Ecto neural progenitor cell (in vitro differentiated cells): ENCODE measurements around the gene HARS1.
"Not testable (repeated sequence)": the region's sequence is repeated elsewhere in the genome, so short reads cannot be mapped to it uniquely, and the experiment has no call there.

Source experiments
- DNase-seq: peaks from one replicate; pipeline ENCODE4 v3.0.0-alpha.2; 2018; ENCODE audit warnings: low spot score

Gene HARS1

GRCh38 chr5:140633501-140633900 lies 57.7 kb downstream of the HARS1 start:
- no peak for DNase-seq

- DNase-seq: no peak
These were observed 58.1 kb downstream of the HARS1 start, which contains the start of gene CD14 for GRCh38 chr5:140633021-140633471. Gene CD14 (minus strand): TSS chr5:140633175. CDS start chr5:140633071, 104 bp downstream.

DNA sequence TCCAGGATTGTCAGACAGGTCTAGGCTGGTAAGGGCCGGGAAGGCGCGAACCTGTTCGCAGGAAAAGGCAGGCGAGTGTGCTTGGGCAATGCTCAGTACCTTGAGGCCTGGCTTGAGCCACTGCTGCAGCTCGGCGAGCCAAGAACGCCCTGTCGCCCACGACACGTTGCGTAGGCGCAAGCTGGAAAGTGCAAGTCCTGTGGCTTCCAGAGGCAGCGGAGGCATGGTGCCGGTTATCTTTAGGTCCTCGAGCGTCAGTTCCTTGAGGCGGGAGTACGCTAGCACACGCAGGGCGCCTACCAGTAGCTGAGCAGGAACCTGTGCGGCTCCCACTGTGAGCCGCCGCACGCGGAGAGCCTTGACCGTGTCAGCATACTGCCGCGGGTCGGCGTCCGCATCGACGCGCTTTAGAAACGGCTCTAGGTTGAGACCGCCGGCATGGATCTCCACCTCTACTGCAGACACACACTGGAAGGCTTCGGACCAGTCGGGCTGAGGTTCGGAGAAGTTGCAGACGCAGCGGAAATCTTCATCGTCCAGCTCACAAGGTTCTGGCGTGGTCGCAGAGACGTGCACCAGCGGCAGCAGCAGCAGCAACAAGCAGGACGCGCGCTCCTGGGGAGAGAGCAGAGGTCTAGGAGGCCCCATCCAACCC lies 58.7 kb downstream of the HARS1 start:
- DNase-seq: no peak

GRCh38 chr5:140631831-140632365 lies 59.3 kb downstream of the HARS1 start:
- DNase-seq: no peak

DNA sequence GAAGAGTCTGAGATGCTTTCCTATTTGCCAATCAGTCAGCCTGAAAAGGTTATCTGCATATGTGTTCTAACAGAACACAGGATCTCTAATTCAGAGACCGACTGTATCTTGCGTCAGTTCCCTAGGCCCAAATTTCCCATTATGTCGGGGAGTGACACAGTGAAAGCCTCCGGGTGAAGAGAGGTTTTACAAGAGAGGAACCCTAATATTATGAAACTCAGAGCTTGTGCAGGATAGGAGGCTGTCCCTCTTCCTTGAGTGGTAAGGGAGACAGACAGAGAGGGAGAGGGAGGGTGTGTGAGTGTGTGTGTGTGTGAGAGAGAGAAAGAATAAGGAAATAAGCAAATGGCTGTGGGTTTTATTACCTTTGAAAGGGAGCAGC lies 60.1 kb downstream of the HARS1 start:
- DNase-seq: no peak

GRCh38 chr5:140630292-140631035 lies 60.7 kb downstream of the HARS1 start:
- no peak for DNase-seq

DNA sequence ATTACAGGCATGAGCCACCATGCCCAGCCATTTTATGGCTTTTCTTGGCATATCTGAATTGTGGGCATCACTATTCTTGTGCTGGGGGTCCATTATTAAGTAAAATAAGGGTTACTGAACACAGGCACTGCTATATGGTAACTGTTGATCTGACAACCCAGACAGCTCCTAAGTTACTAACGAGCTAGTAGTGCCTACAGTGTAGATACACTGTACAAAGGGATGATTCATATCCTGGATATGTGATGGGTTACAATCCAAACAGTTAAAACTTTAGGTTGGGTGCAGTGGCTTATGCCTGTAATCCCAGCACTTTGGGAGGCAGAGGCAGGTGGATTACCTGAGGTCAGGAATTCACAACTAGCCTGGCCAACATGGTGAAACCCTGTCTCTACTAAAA lies 62.5 kb downstream of the HARS1 start:
- no peak for DNase-seq

DNA sequence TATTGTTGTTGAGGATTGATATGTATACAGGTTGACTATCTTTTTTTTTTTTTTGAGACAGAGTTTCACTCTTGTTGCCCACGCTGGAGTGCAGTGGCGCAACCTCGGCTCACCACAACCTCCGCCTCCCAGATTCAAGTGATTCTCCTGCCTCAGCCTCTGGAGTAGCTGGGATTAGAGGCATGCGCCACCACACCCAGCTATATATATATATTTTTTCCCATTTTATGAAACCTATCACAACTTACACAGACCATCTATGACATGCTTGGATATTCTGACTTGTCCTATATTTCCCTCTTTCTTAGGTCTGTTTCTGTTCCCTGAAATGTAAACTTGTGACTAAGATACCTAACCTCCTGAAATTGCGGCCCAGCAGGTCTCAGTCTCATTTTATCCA lies 63.2 kb downstream of the HARS1 start:
- DNase-seq: no peak

DNA sequence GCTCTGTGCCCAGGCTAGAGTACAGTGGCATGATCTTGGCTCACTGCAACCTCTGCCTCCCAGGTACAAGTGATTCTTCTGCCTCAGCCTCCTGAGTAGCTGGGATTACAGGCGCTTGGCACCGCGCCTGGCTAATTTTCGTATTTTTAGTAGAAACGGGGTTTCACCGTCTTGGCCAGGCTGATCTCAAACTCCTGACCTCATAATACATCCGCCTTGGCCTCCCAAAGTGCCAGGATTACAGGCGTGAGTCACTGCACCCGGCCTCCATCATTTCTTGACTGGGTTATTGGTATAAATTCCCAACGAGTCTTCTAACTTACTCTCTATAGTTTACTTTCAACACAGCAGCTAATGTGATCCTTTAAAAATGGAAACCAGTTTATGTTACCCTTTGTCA lies 66.3 kb downstream of the HARS1 start:
- not testable (repeated sequence) for DNase-seq
